ENCODE measurements around the gene UROC1.

The UROC1 gene

GRCh38 chr3:126476166-126477060, 41.2 kb downstream of the UROC1 start:
- no peak for DNase-seq

- peak; percentile 77 for DNase-seq
Measured at GRCh38 chr3:126475413-126476114, 42.0 kb downstream of the UROC1 start, which contains the start of gene ZXDC. Gene ZXDC (minus strand): TSS chr3:126475891. CDS start chr3:126475865, 26 bp downstream.

- no peak for DNase-seq
Measured at GRCh38 chr3:126474498-126475412, 42.8 kb downstream of the UROC1 start.

- DNase-seq: no peak
Measured at GRCh38 chr3:126473292-126474168, 44.0 kb downstream of the UROC1 start.

- DNase-seq: no peak
Measured at GRCh38 chr3:126472277-126473006, 45.1 kb downstream of the UROC1 start.

GRCh38 chr3:126469479-126469878, 48.1 kb downstream of the UROC1 start:
- no peak for DNase-seq

- no peak for DNase-seq
Measured at GRCh38 chr3:126468028-126468891, 49.3 kb downstream of the UROC1 start.

- DNase-seq: no peak
Measured at GRCh38 chr3:126467611-126467955, 50.0 kb downstream of the UROC1 start.

GRCh38 chr3:126466886-126467610, 50.5 kb downstream of the UROC1 start:
- no peak for DNase-seq

GRCh38 chr3:126465928-126466544, 51.5 kb downstream of the UROC1 start:
- no peak for DNase-seq

- no peak for DNase-seq
Measured at GRCh38 chr3:126464997-126465396, 52.6 kb downstream of the UROC1 start.

- DNase-seq: no peak
Measured at GRCh38 chr3:126464494-126464893, 53.1 kb downstream of the UROC1 start.

GRCh38 chr3:126464093-126464492, 53.5 kb downstream of the UROC1 start:
- no peak for DNase-seq

- DNase-seq: no peak
Measured at GRCh38 chr3:126463521-126463920, 54.1 kb downstream of the UROC1 start.

- no peak for DNase-seq
Measured at GRCh38 chr3:126461450-126462070, 56.0 kb downstream of the UROC1 start.

GRCh38 chr3:126460381-126460780, 57.2 kb downstream of the UROC1 start:
- DNase-seq: no peak

- DNase-seq: no peak
Measured at GRCh38 chr3:126459763-126460127, 57.8 kb downstream of the UROC1 start.

GRCh38 chr3:126459111-126459762, 58.3 kb downstream of the UROC1 start:
- DNase-seq: no peak

Measured in NCI-H1694 (cell line).